CD4-positive, alpha-beta T cell (primary cell): ENCODE measurements around the gene XYLT1. TPM values are rescaled to one million over a fixed set of nuclear protein-coding genes. Genes with fewer than 3 reads are reported as not detected.
A peak's percentile ranks its signal among the peaks of the same experiment; 100 is the strongest.

Source experiments
- ATAC-seq: fragments of 200-7000 bp; cut with Tn5 transposase; one replicate; pipeline ENCODE4 v1.10.0; 2022; ENCODE audit warnings: mild to moderate bottlenecking; ENCODE audit not compliant: poor library complexity
- CTCF ChIA-PET: fragments of 350-600 bp; sonication (Branson Sonifier 250); formaldehyde crosslinking; loops from one replicate; lab custom pipeline; 2021; ENCODE audit warnings: antibody characterized with exemption, inconsistent platforms; lab: Charles Lee
- POLR2A ChIA-PET: fragments of 350-600 bp; sonication (Branson Sonifier 250); formaldehyde crosslinking; loops from one replicate; lab custom pipeline; 2021; ENCODE audit warnings: antibody characterized with exemption, inconsistent platforms; lab: Charles Lee
- DNase-seq, 14 experiments: peaks; one replicate each; pipeline ENCODE4 v3.0.0-alpha.2; 2013 to 2020; ENCODE audit warnings: mixed read lengths in 2 of 14
- H3K27ac ChIP-seq, 2 donors: one replicate each; pipeline versions ENCODE4 v1.5.1 to v1.7.0; 2013; ENCODE audit warnings: low read length in 2 of 2, low read depth in 1 of 2, mild to moderate bottlenecking in 1 of 2
- H3K27me3 ChIP-seq, 2 experiments: 1 replicate in 1 of 2; 2 replicates in 1 of 2; pipeline versions ENCODE4 v1.6.1 to v1.7.0; 2013; ENCODE audit warnings: low read length in 2 of 2, control low read depth in 1 of 2, mild to moderate bottlenecking in 1 of 2, moderate library complexity in 1 of 2; ENCODE audit not compliant: insufficient read depth in 2 of 2, control insufficient read depth in 1 of 2
- H3K36me3 ChIP-seq: one replicate; pipeline ENCODE4 v1.6.1; 2013; ENCODE audit warnings: low read length, control low read depth; ENCODE audit not compliant: insufficient read depth
- H3K4me1 ChIP-seq: one replicate; pipeline ENCODE4 v1.6.1; 2013; ENCODE audit warnings: low read length, control low read depth; ENCODE audit not compliant: insufficient read depth
- H3K4me3 ChIP-seq: one replicate; pipeline ENCODE4 v1.5.1; 2013; ENCODE audit warnings: mild to moderate bottlenecking, low read length, moderate library complexity
- H3K9me3 ChIP-seq, 2 experiments: 1 replicate in 1 of 2; 2 replicates in 1 of 2; pipeline versions ENCODE4 v1.6.1 to v1.7.0; 2013; ENCODE audit warnings: low read length in 2 of 2, mild to moderate bottlenecking in 2 of 2, control low read depth in 1 of 2, moderate library complexity in 1 of 2; ENCODE audit not compliant: control insufficient read depth in 1 of 2, insufficient read depth in 1 of 2
- H3K27ac Mint-ChIP-seq: one replicate; pipeline ENCODE4 v1.8.0; 2020; ENCODE audit warnings: mixed read lengths
- H3K27me3 Mint-ChIP-seq: one replicate; pipeline ENCODE4 v1.8.0; 2021; ENCODE audit warnings: mixed read lengths
- H3K36me3 Mint-ChIP-seq: one replicate; pipeline ENCODE4 v1.8.0; 2021; ENCODE audit warnings: low read depth, mixed read lengths
- H3K4me1 Mint-ChIP-seq: one replicate; pipeline ENCODE4 v1.8.0; 2021; ENCODE audit warnings: low read depth, mixed read lengths
- H3K4me3 Mint-ChIP-seq: one replicate; pipeline ENCODE4 v1.8.0; 2020; ENCODE audit warnings: mild to moderate bottlenecking, mixed read lengths
- H3K9me3 Mint-ChIP-seq: one replicate; pipeline ENCODE4 v1.8.0; 2020; ENCODE audit warnings: mixed read lengths
- CTCF ChIP-seq: fragments of 200-600 bp; IDR thresholded peaks from one replicate; pipeline ENCODE4 v1.8.0; 2022; ENCODE audit warnings: antibody characterized with exemption, mild to moderate bottlenecking
- intact Hi-C, 2 experiments: fragments of 100-400 bp; cut with DNase I in 1 of 2; cut with micrococcal nuclease in 1 of 2; formaldehyde crosslinking; loops; one replicate each; pipeline versions ENCODE4 v1.15.1 to v1.9.0; 2023 to 2025; cut with DNase I, micrococcal nuclease
- polyA plus RNA-seq, 2 donors: library from polyadenylated mRNA; unstranded; fragments of 120-200 nt; gene quantifications; one replicate each; pipeline ENCODE4 v1.2.1, GENCODE V29; 2013
- total RNA-seq, 174 experiments: library from RNA in 2 of 174; stranded (reverse) in 2 of 174; gene quantifications; one replicate each; pipeline ENCODE4 v1.2.3 and lab custom pipeline; 2021 to 2026

The XYLT1 gene
- total RNA-seq: 10 to 100 TPM; 26.0 to 27.1 TPM
- polyA plus RNA-seq (2013, experiment 1 of 2): 13.2 TPM
- 11.9 TPM for polyA plus RNA-seq (2013, experiment 2 of 2)
- total RNA-seq (lab: John Stamatoyannopoulos, UW): 3.6 to 210 (median 71.4) reads per million in 172 experiments

DNA sequence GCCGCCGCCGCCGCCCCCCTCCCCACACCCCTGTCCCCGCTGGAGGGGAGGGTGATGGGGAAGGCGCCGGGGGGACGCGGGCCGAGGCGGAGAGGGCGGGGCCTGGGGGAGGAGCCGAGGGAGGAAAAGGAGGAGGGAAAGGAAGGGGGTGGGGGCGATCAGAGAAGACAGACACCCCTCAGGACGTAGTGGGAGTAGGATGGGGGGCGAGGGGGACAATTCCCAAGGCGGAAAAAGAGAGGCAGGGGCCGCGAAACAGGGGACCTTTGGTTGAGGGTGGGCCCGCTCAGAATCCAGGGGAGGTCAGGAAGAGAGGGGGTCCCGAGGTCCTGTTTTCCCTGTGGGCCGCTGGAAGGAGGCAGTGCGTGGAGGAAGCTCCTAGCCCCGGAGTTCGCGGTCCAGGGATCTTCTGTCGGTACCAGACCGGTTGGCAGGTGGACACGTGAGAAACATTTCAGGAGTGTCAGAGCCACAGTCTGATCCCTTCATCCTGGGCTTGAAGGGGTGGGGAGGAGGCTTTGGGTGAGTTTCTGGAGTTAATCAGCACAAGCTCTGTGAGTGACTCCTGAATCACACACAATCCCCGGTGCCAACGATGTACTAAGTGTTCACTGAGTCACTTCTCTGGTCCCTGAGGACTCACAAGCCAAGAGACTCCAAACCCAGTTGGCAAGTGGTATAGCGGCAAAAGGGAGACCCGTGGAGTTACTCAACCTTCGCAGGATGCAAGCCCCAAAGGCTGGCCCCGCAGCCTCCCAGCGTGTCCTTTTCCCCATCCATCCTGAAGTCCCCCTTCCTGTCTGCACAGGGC lies at the start of gene XYLT1:
Gene XYLT1 (minus strand): TSS at position 53 of the 811 bp plus-strand sequence. CDS start 164 bp downstream, outside the sequence.
- Mint-ChIP-seq H3K27me3 (no peaks in the 10 kb centered on the region), H3K36me3 (peaks cover 14% of the 10 kb centered on the region), H3K4me1 (peaks cover 60% of the 10 kb centered on the region), H3K4me3 (peak within 1 kb of the TSS; percentile 98), H3K9me3 (no peaks in the 10 kb centered on the region), H3K27ac (peak within 1 kb of the TSS; percentile 85)
- peak within 1 kb of the TSS in 1 of 2 donors; percentile 75 for H3K27ac ChIP-seq
- no peaks in the 10 kb centered on the region for H3K9me3 ChIP-seq
- intact Hi-C loops: loop anchor here (1.0 to 10.0 kb wide), 4 partner anchors 98 to 1594 kb away; partner anchors contain the start of gene COQ7 (in 1 of the 2)
- ChIA-PET CTCF (no interaction called here), POLR2A (interaction anchor here (1.1 to 1.9 kb wide), 2 partner anchors 53 to 101 kb away, joined by 3 to 11 read pairs; no protein-coding TSS in a partner anchor)
- TF ChIP-seq CTCF: no peak
- ATAC-seq (peak; percentile 53), DNase-seq (peak in 13 of 14 experiments; percentile 36 to 79 (median 58))
- no peaks in the 10 kb centered on the region for H3K27me3 ChIP-seq
- peaks cover 47% of the 10 kb centered on the region for H3K4me1 ChIP-seq
- H3K36me3 ChIP-seq: no peaks in the 10 kb centered on the region
- H3K4me3 ChIP-seq: peak within 1 kb of the TSS; percentile 93

DNA sequence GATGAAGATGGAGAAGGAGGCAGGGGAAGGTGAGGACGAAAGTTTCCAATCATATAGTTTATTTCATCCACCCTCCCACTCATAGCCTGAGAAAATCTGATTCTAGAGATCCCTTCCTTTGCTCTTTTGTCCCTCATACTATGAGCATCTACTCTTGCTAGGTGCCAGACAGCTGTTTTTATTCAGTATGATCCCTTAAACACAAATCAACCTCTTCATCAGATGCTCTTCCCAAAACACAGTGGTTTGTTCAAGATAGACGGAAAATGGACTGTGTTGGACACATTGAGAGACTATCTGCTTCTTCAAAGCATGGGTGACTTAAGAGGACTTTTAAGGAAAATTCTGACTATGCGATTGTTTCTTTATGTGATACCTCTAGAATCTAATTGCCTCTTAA lies 49.4 kb upstream of the XYLT1 start:
- Histone ChIP-seq H3K27me3 (peaks cover 3 to 13% of the 10 kb centered on the region in 2 experiments), H3K4me3 (no peak overlapping the region), H3K9me3 (no peaks in the 10 kb centered on the region), H3K4me1 (no peaks in the 10 kb centered on the region), H3K36me3 (no peaks in the 10 kb centered on the region), H3K27ac (no peak overlapping the region)
- no peak overlapping the region for H3K4me3 Mint-ChIP-seq
- no peak for ATAC-seq
- CTCF ChIA-PET: no interaction called here
- H3K4me1 Mint-ChIP-seq: no peaks in the 10 kb centered on the region
- peaks cover 12% of the 10 kb centered on the region for H3K27me3 Mint-ChIP-seq
- H3K27ac Mint-ChIP-seq: no peak overlapping the region
- H3K36me3 Mint-ChIP-seq: no peaks in the 10 kb centered on the region
- DNase-seq: no peak
- TF ChIP-seq CTCF: no peak
- POLR2A ChIA-PET: no interaction called here
- intact Hi-C loops: no loop called here
- no peaks in the 10 kb centered on the region for H3K9me3 Mint-ChIP-seq

DNA sequence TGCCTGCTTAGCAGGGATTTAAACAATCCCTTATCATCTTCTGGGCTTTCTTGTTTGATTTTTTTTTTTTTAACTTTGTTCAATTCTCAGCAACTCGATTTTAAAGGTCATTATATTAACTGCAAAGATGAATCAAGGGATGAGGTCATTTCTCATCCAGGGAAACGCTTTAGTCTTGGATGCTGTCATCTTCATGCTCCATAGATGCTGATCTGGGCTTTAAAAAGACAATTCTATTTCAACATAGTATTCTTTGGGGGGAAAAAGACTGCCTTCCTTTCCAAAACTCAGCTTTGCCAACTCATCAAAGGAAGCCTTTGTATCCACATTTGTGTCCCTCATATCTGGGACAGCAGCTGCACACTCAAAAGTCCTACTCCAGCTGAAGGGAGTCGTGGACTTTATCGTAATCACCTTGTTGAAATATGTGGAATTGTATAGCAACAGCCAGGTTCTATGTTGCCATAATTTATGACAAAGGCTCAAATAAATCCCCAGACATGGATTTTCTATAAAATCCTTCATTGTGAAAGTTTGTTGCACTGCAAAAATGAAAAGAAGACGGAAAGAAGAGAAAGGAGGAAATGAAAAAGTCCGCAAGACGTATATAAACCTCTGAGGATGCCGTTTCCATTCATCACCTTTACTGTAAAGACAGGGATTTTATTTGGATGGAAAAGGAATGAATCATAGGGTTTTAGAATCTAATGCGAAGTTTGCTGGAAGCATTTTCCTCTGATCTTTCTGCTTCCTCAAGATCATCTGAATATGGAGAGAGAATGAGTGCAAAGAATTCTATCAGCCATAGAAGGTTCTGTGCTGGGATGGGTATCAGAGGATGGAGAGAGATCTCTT lies 48.6 kb upstream of the XYLT1 start:
- no peaks in the 10 kb centered on the region for H3K9me3 ChIP-seq
- H3K27ac Mint-ChIP-seq: no peak overlapping the region
- no peak for ATAC-seq
- no peak overlapping the region for H3K4me3 Mint-ChIP-seq
- H3K36me3 Mint-ChIP-seq: no peaks in the 10 kb centered on the region
- no peak for DNase-seq
- intact Hi-C loops: no loop called here
- CTCF ChIA-PET: no interaction called here
- H3K4me1 ChIP-seq: no peaks in the 10 kb centered on the region
- no peak overlapping the region for H3K4me3 ChIP-seq
- H3K4me1 Mint-ChIP-seq: no peaks in the 10 kb centered on the region
- peaks cover 12% of the 10 kb centered on the region for H3K27me3 Mint-ChIP-seq
- no peaks in the 10 kb centered on the region for H3K9me3 Mint-ChIP-seq
- H3K27ac ChIP-seq: no peak overlapping the region
- H3K36me3 ChIP-seq: no peaks in the 10 kb centered on the region
- peaks cover 3 to 13% of the 10 kb centered on the region in 2 experiments for H3K27me3 ChIP-seq
- POLR2A ChIA-PET: no interaction called here
- TF ChIP-seq CTCF: no peak
